ENCODE measurements around the gene RXFP4. TPM values are rescaled to one million over a fixed set of nuclear protein-coding genes. Genes with fewer than 3 reads are reported as not detected.

The RXFP4 gene
- total and polyA plus RNA-seq, 2 of the 13 experiments (the other 11 are each of a cell fraction or from before 2014, with no cell fraction given), result 0.38 to 1.4 TPM

DNA sequence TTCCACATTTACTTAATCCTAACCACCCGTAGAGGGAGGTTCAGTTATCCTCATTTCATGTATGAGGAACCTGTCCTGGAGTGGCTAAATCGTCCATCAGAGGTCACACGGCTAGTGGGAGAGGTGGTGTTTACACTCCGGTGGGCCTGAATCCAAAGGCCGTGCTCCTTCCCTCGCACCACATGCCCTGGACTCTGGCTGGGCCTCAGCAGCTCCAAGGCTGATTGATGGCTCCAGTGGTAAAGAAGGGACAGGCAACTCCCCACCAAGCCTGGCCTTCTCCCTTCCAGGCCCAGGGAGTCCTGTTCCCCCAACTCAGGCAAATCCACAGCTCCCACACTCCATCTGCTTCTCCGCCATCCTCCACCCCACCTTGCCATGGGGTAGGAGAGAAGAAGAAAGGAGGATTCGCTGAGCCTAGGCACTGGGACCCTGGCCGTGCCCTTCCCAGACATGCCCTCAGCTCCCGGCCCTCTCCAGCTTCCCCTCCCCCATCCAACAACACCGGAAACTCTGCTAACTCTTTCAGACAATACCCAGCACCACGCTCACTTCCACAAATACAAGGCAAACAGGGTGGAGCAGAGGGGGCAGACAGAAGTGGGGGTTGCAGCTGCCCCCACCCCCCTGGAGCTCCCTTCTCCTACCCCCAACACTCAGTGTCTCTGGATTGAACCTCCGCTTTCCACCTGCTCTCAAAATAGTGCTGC, 26.1 kb downstream of the RXFP4 start (continued):
- TF ChIP-seq MTF2 (CRISPR knock-in tag; IDR thresholded peaks at IDR 0.05; ENCODE audit: borderline replicate concordance) (no peak), HOXA3 (CRISPR knock-in tag; IDR thresholded peaks at IDR 0.05) (peak; percentile 85), PHF20 (CRISPR knock-in tag; IDR thresholded peaks at IDR 0.05) (0 out of 2 replicates have a peak, but pooled peaks have one; percentile 18), ZNF335 (CRISPR knock-in tag; IDR thresholded peaks at IDR 0.05) (no peak), ZNF234 (CRISPR knock-in tag; conservative IDR thresholded peaks at IDR 0.05) (no peak), ZNF660 (CRISPR knock-in tag; IDR thresholded peaks at IDR 0.05; ENCODE audit: borderline replicate concordance, low read depth) (no peak), ZNF652 (CRISPR knock-in tag; IDR thresholded peaks at IDR 0.05; ENCODE audit: borderline replicate concordance, low read depth) (no peak; the same call in 1 of the 2 replicates), AHR (CRISPR knock-in tag; IDR thresholded peaks at IDR 0.05) (no peak), AKAP8 (CRISPR knock-in tag; IDR thresholded peaks at IDR 0.05) (no peak; the same call in 1 of the 2 replicates), CBX5 (CRISPR knock-in tag; IDR thresholded peaks at IDR 0.05; ENCODE audit: borderline replicate concordance) (peak; percentile 27; the same call in 1 of the 2 replicates), PHB2 (IDR thresholded peaks at IDR 0.05; ENCODE audit: partially characterized antibody) (no peak), ZBTB20 (CRISPR knock-in tag; IDR thresholded peaks at IDR 0.05; ENCODE audit: borderline replicate concordance, low read depth) (peak; percentile 57; the same call in 1 of the 2 replicates), RELA (CRISPR knock-in tag; IDR thresholded peaks at IDR 0.05) (no peak), ZNF263 (CRISPR knock-in tag; IDR thresholded peaks at IDR 0.05) (peak; percentile 84), ZNF563 (CRISPR knock-in tag; IDR thresholded peaks at IDR 0.05) (no peak; the same call in 1 of the 2 replicates), ZNF136 (CRISPR knock-in tag; IDR thresholded peaks at IDR 0.05; ENCODE audit: low read depth) (peak; percentile 88), ZNF260 (CRISPR knock-in tag; IDR thresholded peaks at IDR 0.05; ENCODE audit: borderline replicate concordance, low read depth) (no peak), ERF (CRISPR knock-in tag; IDR thresholded peaks at IDR 0.05) (peak; percentile 56; the same call in 1 of the 2 replicates), SMARCE1 (IDR thresholded peaks at IDR 0.05; ENCODE audit: borderline replicate concordance) (no peak)
- TF ChIP-seq, protein P1, sequence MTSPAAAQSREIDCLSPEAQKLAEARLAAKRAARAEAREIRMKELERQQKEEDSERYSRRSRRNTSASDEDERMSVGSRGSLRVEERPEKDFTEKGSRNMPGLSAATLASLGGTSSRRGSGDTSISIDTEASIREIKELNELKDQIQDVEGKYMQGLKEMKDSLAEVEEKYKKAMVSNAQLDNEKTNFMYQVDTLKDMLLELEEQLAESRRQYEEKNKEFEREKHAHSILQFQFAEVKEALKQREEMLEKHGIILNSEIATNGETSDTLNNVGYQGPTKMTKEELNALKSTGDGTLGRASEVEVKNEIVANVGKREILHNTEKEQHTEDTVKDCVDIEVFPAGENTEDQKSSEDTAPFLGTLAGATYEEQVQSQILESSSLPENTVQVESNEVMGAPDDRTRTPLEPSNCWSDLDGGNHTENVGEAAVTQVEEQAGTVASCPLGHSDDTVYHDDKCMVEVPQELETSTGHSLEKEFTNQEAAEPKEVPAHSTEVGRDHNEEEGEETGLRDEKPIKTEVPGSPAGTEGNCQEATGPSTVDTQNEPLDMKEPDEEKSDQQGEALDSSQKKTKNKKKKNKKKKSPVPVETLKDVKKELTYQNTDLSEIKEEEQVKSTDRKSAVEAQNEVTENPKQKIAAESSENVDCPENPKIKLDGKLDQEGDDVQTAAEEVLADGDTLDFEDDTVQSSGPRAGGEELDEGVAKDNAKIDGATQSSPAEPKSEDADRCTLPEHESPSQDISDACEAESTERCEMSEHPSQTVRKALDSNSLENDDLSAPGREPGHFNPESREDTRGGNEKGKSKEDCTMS (CRISPR knock-in tag; conservative IDR thresholded peaks at IDR 0.05), result no peak
- TF ChIP-seq, protein P2, sequence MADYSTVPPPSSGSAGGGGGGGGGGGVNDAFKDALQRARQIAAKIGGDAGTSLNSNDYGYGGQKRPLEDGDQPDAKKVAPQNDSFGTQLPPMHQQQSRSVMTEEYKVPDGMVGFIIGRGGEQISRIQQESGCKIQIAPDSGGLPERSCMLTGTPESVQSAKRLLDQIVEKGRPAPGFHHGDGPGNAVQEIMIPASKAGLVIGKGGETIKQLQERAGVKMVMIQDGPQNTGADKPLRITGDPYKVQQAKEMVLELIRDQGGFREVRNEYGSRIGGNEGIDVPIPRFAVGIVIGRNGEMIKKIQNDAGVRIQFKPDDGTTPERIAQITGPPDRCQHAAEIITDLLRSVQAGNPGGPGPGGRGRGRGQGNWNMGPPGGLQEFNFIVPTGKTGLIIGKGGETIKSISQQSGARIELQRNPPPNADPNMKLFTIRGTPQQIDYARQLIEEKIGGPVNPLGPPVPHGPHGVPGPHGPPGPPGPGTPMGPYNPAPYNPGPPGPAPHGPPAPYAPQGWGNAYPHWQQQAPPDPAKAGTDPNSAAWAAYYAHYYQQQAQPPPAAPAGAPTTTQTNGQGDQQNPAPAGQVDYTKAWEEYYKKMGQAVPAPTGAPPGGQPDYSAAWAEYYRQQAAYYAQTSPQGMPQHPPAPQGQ (CRISPR knock-in tag; IDR thresholded peaks at IDR 0.05; ENCODE audit: borderline replicate concordance), result no peak
- TF ChIP-seq, protein P3, sequence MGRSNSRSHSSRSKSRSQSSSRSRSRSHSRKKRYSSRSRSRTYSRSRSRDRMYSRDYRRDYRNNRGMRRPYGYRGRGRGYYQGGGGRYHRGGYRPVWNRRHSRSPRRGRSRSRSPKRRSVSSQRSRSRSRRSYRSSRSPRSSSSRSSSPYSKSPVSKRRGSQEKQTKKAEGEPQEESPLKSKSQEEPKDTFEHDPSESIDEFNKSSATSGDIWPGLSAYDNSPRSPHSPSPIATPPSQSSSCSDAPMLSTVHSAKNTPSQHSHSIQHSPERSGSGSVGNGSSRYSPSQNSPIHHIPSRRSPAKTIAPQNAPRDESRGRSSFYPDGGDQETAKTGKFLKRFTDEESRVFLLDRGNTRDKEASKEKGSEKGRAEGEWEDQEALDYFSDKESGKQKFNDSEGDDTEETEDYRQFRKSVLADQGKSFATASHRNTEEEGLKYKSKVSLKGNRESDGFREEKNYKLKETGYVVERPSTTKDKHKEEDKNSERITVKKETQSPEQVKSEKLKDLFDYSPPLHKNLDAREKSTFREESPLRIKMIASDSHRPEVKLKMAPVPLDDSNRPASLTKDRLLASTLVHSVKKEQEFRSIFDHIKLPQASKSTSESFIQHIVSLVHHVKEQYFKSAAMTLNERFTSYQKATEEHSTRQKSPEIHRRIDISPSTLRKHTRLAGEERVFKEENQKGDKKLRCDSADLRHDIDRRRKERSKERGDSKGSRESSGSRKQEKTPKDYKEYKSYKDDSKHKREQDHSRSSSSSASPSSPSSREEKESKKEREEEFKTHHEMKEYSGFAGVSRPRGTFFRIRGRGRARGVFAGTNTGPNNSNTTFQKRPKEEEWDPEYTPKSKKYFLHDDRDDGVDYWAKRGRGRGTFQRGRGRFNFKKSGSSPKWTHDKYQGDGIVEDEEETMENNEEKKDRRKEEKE (IDR thresholded peaks at IDR 0.05), result no peak
- TF ChIP-seq, protein P4, sequence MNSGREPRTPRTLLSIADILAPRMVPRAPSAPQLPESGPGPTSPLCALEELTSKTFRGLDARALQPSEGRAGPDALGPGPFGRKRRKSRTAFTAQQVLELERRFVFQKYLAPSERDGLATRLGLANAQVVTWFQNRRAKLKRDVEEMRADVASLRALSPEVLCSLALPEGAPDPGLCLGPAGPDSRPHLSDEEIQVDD (CRISPR knock-in tag; IDR thresholded peaks at IDR 0.05; ENCODE audit: borderline replicate concordance), result peak; percentile 74; the same call in 1 of the 2 replicates

Data from HepG2 (cell line).